IPS-15b (cell line): ENCODE data around the gene RARRES2.
"Not testable (repeated sequence)": the region's sequence is repeated elsewhere in the genome, so short reads cannot be mapped to it uniquely, and the experiment has no call there.

ENCODE experiments used
- H3K27me3 ChIP-seq: one replicate; pipeline ENCODE4 v1.6.1; 2013; ENCODE audit warnings: low read length; ENCODE audit not compliant: control insufficient read depth, insufficient read depth
- H3K36me3 ChIP-seq: one replicate; pipeline ENCODE4 v1.6.1; 2013; ENCODE audit warnings: low read length; ENCODE audit not compliant: control insufficient read depth, insufficient read depth
- H3K4me1 ChIP-seq: one replicate; pipeline ENCODE4 v1.6.1; 2013; ENCODE audit warnings: mild to moderate bottlenecking, low read length; ENCODE audit not compliant: control insufficient read depth, insufficient read depth
- H3K4me3 ChIP-seq: one replicate; pipeline ENCODE4 v1.5.1; 2013; ENCODE audit warnings: low read depth, low read length
- H3K9ac ChIP-seq: one replicate; pipeline ENCODE4 v1.6.1; 2013; ENCODE audit warnings: low read depth, mild to moderate bottlenecking, low read length
- H3K9me3 ChIP-seq: one replicate; pipeline ENCODE4 v1.6.1; 2013; ENCODE audit warnings: mild to moderate bottlenecking, low read length; ENCODE audit not compliant: control insufficient read depth, insufficient read depth

RARRES2 gene

DNA sequence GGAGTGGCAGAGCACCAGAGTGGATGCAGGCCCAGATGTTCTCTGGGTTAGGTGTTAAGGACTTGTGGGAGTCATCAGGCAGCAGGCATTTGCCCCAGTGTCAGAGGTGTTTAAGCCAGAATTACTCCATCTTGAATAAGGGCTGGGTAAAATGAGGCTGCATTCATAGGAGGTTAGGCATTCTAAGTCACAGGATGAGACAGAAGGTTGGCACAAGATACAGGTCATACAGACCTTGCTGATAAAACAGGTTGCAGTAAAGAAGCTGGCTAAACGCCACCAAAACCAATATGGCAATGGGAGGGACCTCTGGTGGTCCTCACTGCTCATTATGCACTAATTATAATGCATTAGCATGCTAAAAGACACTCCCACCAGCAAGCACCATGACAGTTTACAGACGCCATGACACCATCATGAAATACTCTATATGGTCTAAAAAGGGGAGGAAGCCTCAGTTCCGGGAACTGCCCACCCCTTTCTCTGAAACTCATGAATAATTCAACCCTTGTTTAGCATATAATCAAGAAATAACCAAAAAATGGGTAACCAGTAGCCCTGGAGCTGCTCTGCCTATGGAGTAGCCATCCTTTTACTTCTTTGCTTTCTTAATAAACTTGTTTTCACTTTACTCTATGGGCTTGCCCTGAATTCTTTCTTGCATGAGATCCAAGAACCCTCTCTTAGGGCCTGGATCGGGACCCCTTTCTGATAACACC lies 19.2 kb downstream of the RARRES2 start:
- no peaks in the 10 kb centered on the region for H3K27me3 ChIP-seq
- H3K9ac ChIP-seq, result peak overlapping the region; percentile 54
- peaks cover 15% of the 10 kb centered on the region for H3K4me1 ChIP-seq
- peak overlapping the region; percentile 78 for H3K4me3 ChIP-seq
- H3K9me3 ChIP-seq, result no peaks in the 10 kb centered on the region
- H3K36me3 ChIP-seq, result peaks cover 21% of the 10 kb centered on the region

GRCh38 chr7:150321788-150322113 lies 19.7 kb downstream of the RARRES2 start:
- H3K36me3 ChIP-seq, result peaks cover 18% of the 10 kb centered on the region
- H3K4me3 ChIP-seq, result no peak overlapping the region
- peaks cover 15% of the 10 kb centered on the region for H3K4me1 ChIP-seq
- H3K9ac ChIP-seq, result no peak overlapping the region
- no peaks in the 10 kb centered on the region for H3K9me3 ChIP-seq
- H3K27me3 ChIP-seq, result no peaks in the 10 kb centered on the region

DNA sequence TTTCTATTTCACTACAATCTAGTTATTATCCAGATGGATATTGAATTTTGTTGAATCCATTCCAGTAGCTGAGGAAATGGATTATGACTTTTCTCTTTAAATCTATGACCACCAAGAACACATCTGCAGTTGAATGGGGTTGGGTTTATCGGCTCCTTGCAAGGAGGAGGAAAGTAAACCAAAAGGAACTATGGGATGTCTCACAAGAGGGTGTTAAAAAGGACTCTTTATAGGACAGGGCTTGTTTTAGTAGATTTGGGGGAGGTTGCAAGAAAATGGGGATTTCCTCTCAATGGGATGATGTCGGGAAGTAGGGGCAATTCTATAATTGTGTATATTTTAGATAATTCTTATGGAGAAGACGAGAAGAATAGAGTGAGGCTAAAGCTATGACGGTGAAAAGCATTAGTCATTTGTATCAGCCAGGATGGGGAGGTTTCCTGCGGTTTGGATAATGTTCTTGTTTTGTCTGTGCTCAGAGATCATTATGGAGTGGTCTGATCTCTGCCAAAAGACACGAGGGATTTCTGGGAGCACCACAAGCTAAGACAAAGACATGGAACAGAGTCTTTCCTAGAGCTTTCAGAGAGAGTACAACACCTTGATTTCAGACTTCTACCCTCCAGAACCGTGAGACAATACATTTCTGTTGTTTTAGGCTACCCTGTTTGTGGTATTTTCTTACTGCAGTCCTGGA lies 23.5 kb downstream of the RARRES2 start:
- peaks cover 12% of the 10 kb centered on the region for H3K4me1 ChIP-seq
- no peaks in the 10 kb centered on the region for H3K9me3 ChIP-seq
- H3K36me3 ChIP-seq, result no peaks in the 10 kb centered on the region
- no peaks in the 10 kb centered on the region for H3K27me3 ChIP-seq
- no peak overlapping the region for H3K9ac ChIP-seq
- no peak overlapping the region for H3K4me3 ChIP-seq

DNA sequence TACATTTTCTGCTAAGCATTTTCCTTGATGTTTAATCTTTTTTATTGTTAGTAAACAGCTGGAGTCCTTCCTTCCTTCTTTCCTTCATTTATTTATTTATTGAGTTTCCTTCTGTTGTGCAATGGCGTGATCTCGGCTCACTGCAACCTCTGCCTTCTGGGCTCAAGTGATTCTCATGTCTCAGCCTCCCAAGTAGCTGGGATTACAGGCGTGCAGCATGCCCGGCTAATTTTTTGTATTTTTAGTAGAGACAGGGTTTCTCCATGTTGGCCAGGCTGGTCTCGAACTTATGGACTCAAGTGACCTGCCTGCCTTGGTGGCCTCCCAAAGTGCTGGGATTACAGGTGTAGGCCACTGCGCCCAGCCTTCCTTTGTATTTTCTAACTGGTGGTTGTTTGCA lies 24.4 kb downstream of the RARRES2 start:
- not testable (repeated sequence) for H3K9me3 ChIP-seq, H3K4me1 ChIP-seq, H3K27me3 ChIP-seq, H3K9ac ChIP-seq, H3K36me3 ChIP-seq, H3K4me3 ChIP-seq

GRCh38 chr7:150314639-150315239 lies 26.7 kb downstream of the RARRES2 start:
- peaks cover 6% of the 10 kb centered on the region for H3K4me1 ChIP-seq
- no peak overlapping the region for H3K9ac ChIP-seq
- H3K36me3 ChIP-seq, result no peaks in the 10 kb centered on the region
- no peaks in the 10 kb centered on the region for H3K9me3 ChIP-seq
- H3K4me3 ChIP-seq, result no peak overlapping the region
- H3K27me3 ChIP-seq, result peaks cover 12% of the 10 kb centered on the region

DNA sequence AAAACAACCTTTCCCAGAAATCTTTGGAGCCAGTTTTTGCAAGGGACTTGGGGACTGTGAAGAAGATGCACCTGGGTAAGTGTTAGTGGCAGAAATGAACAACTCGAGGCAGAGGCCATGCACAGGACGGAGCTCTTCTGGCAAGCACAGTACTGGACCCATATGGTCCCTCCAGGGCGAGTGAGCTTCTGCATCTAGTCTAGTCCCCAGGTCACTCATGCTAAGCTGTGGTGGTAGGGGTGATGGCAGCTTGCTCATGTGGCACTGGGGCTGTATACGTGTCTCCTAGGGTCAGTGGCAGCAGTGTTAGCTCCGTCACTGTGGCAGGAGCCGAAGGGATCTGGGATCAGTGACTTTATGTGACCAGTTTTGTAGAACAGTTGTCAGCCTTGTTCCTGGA lies 27.6 kb downstream of the RARRES2 start:
- peaks cover 6% of the 10 kb centered on the region for H3K4me1 ChIP-seq
- no peak overlapping the region for H3K4me3 ChIP-seq
- H3K27me3 ChIP-seq, result peaks cover 18% of the 10 kb centered on the region
- H3K9ac ChIP-seq, result no peak overlapping the region
- H3K9me3 ChIP-seq, result no peaks in the 10 kb centered on the region
- H3K36me3 ChIP-seq, result no peaks in the 10 kb centered on the region

DNA sequence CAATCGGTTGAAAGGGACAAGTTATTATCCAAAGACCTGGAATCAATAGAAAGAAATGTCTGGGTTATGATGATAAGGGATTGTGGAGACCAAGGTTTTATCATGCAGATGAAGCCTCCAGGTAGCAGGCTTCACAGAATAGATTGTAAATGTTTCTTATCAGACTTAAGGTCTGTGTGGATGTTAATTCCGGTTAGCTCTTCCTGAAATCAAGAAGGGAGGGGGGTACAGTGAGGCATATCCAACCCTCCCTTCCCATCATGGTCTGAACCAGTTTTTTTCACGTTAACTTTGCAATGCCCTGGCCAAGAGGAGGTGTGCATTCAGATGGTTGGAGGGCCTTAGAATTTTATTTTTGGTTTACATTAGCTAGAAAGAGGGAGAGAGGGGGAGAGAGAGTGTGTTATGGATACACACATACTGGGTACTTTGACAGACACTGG lies 28.0 kb downstream of the RARRES2 start:
- Histone ChIP-seq H3K36me3 (no peaks in the 10 kb centered on the region), H3K27me3 (peaks cover 22% of the 10 kb centered on the region), H3K9ac (no peak overlapping the region), H3K4me3 (no peak overlapping the region), H3K9me3 (no peaks in the 10 kb centered on the region), H3K4me1 (peaks cover 6% of the 10 kb centered on the region)

- not testable (repeated sequence) for H3K36me3 ChIP-seq, H3K9me3 ChIP-seq, H3K9ac ChIP-seq, H3K4me1 ChIP-seq, H3K4me3 ChIP-seq
- peaks cover 27% of the 10 kb centered on the region for H3K27me3 ChIP-seq
These were observed 28.6 kb downstream of the RARRES2 start for GRCh38 chr7:150312649-150313366.

- Histone ChIP-seq H3K9ac (no peak overlapping the region), H3K36me3 (no peaks in the 10 kb centered on the region), H3K9me3 (no peaks in the 10 kb centered on the region), H3K27me3 (peaks cover 37% of the 10 kb centered on the region), H3K4me3 (no peak overlapping the region), H3K4me1 (peaks cover 6% of the 10 kb centered on the region)
These were observed 29.7 kb downstream of the RARRES2 start for GRCh38 chr7:150311711-150312110.

GRCh38 chr7:150311146-150311545 lies 30.3 kb downstream of the RARRES2 start:
- H3K9me3 ChIP-seq, result no peaks in the 10 kb centered on the region
- H3K4me3 ChIP-seq, result no peak overlapping the region
- H3K4me1 ChIP-seq, result peaks cover 6% of the 10 kb centered on the region
- H3K36me3 ChIP-seq, result no peaks in the 10 kb centered on the region
- no peak overlapping the region for H3K9ac ChIP-seq
- peaks cover 39% of the 10 kb centered on the region for H3K27me3 ChIP-seq

DNA sequence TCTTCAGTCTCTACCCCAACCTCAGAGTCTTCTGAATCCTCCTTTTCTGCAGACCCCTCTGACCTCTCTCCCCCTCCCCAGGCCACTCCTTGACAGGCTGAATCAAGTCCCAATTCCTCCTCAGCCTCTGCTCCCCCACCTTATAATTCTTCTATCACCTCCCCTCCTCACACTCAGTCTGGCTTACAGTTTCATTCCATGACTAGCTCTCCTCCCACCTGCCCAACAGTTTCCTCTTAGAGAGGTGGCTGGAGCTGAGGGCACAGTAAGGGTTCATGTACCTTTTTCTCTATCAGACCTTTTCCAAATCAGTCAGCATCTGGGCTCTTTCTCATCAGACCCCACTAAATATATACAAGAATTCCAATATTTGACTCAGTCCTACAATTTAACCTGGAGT lies 32.9 kb downstream of the RARRES2 start:
- Histone ChIP-seq H3K4me1 (peaks cover 3% of the 10 kb centered on the region), H3K36me3 (no peaks in the 10 kb centered on the region), H3K9ac (no peak overlapping the region), H3K9me3 (no peaks in the 10 kb centered on the region), H3K27me3 (peaks cover 39% of the 10 kb centered on the region), H3K4me3 (no peak overlapping the region)
